K562 (cell line): ENCODE measurements around the gene DNAJC2. TPM values are rescaled to one million over a fixed set of nuclear protein-coding genes. Genes with fewer than 3 reads are reported as not detected.

Experiments used
- ATAC-seq: fragments of 200-7000 bp; cut with Tn5 transposase; 3 replicates; pipeline ENCODE4 v1.9.1; 2020; ENCODE audit warnings: moderate library complexity
- BruUV-seq: library from RNA; stranded (reverse); fragments of 400-500 nt; replicated peaks from 2 replicates; lab custom pipeline; 2021; lab: Mats Ljungman, UMichigan
- CTCF ChIA-PET: fragments of 300-600 bp; formaldehyde crosslinking; extraction: SDS; loops from one replicate; lab custom pipeline; 2021; ENCODE audit warnings: low intra/inter-chr PET ratio; lab: Yijun Ruan, JAX
- POLR2A ChIA-PET: fragments of 300-600, 350-650 bp; sonication (Branson Sonifier 250); formaldehyde crosslinking; extraction: SDS; loops from one replicate; lab custom pipeline; 2021; ENCODE audit warnings: antibody characterized with exemption, inconsistent platforms; lab: Yijun Ruan, JAX
- DNase-seq, 4 experiments: peaks; one replicate each; pipeline versions ENCODE4 v3.0.0 to v3.0.0-alpha.2; 2011 to 2018; ENCODE audit warnings: low spot score in 3 of 4, mixed read lengths in 3 of 4; ENCODE audit errors: extremely low read depth in 1 of 4
- FAIRE-seq: peaks from 2 replicates; lab custom pipeline; 2011; peaks lifted over from hg19 to GRCh38; lab: Jason Lieb, UNC
- H2AFZ ChIP-seq: 2 replicates; pipeline ENCODE4 v1.6.0; 2011; ENCODE audit warnings: low read depth, low read length, control low read depth, inconsistent platforms
- H3K27ac ChIP-seq: fragments of 200-600 bp; 3 replicates; pipeline ENCODE4 v1.8.0; 2011; ENCODE audit warnings: low read depth, mild to moderate bottlenecking, control low read depth, inconsistent platforms, low read length, moderate library complexity, mixed read lengths; ENCODE audit errors: extremely low read depth
- H3K27me3 ChIP-seq, 2 experiments: fragments of 300-600 bp in 1 of 2; 2 replicates in 1 of 2; 3 replicates in 1 of 2; pipeline versions ENCODE4 v1.6.0 to v1.8.0; 2011; ENCODE audit warnings: inconsistent platforms in 2 of 2, low read length in 2 of 2, mild to moderate bottlenecking in 1 of 2, mixed read lengths in 1 of 2, moderate library complexity in 1 of 2; ENCODE audit not compliant: control insufficient read depth in 2 of 2, insufficient read depth in 2 of 2
- H3K36me3 ChIP-seq: fragments of 300-600 bp; 3 replicates; pipeline ENCODE4 v1.8.0; 2011; ENCODE audit warnings: mild to moderate bottlenecking, low read length, inconsistent platforms; ENCODE audit not compliant: control insufficient read depth, insufficient read depth
- H3K4me1 ChIP-seq, 2 experiments: fragments of 200-600 bp in 1 of 2; replicated peaks in 1 of 2; 2 replicates in 1 of 2; 3 replicates in 1 of 2; pipeline versions ENCODE4 v1.5.1 to v1.8.0; 2011; ENCODE audit warnings: inconsistent platforms in 2 of 2, low read length in 2 of 2, mild to moderate bottlenecking in 1 of 2, mixed read lengths in 1 of 2, moderate library complexity in 1 of 2; ENCODE audit not compliant: control insufficient read depth in 2 of 2, insufficient read depth in 2 of 2
- H3K4me2 ChIP-seq: 2 replicates; pipeline ENCODE4 v1.6.1; 2011; ENCODE audit warnings: low read length, control low read depth, inconsistent platforms, mixed read lengths; ENCODE audit not compliant: insufficient read depth
- H3K4me3 ChIP-seq: fragments of 200-600 bp; sonication (generic), shearing (Covaris generic); 2 replicates; pipeline ENCODE4 v1.5.1; 2016; ENCODE audit warnings: control low read depth, inconsistent platforms
- H3K79me2 ChIP-seq: fragments of 200-600 bp; 3 replicates; pipeline ENCODE4 v1.8.0; 2011; ENCODE audit warnings: low read length, inconsistent platforms; ENCODE audit not compliant: control insufficient read depth, insufficient read depth
- H3K9ac ChIP-seq, 2 experiments: 2 replicates each; pipeline versions ENCODE4 v1.6.0 to v1.6.1; 2011; ENCODE audit warnings: low read depth in 2 of 2, low read length in 2 of 2, control low read depth in 1 of 2, inconsistent platforms in 1 of 2, mild to moderate bottlenecking in 1 of 2, mixed read lengths in 1 of 2; ENCODE audit not compliant: insufficient read depth in 1 of 2
- H3K9me1 ChIP-seq: one replicate; pipeline ENCODE4 v1.6.0; 2011; ENCODE audit warnings: inconsistent platforms, mild to moderate bottlenecking, low read length, moderate library complexity; ENCODE audit not compliant: control insufficient read depth, insufficient read depth
- H3K9me3 ChIP-seq: replicated peaks from 2 replicates; pipeline ENCODE4 v1.5.1; 2011; ENCODE audit warnings: low read depth, low read length, inconsistent platforms; ENCODE audit not compliant: control insufficient read depth, insufficient read depth
- H4K20me1 ChIP-seq: replicated peaks from 2 replicates; pipeline ENCODE4 v1.6.1; 2011; ENCODE audit warnings: low read length, inconsistent platforms, mixed read lengths; ENCODE audit not compliant: control insufficient read depth, insufficient read depth
- BRD9 ChIP-seq: fragments of 450-650 bp; IDR thresholded peaks from 2 replicates; pipeline ENCODE4 v1.6.1; 2018; ENCODE audit warnings: low read depth; ENCODE audit not compliant: partially characterized antibody
- CCNT2 ChIP-seq: IDR thresholded peaks from 2 replicates; pipeline ENCODE4 v1.6.1; 2011; ENCODE audit warnings: borderline replicate concordance, low read depth, mild to moderate bottlenecking, moderate library complexity, mixed read lengths, low read length; ENCODE audit not compliant: insufficient read length; ENCODE audit errors: extremely low read depth
- CEBPG ChIP-seq, 3 experiments: fragments of 200-800 bp in 1 of 3; sonication (Bioruptor generic) in 1 of 3; sonication (generic) in 1 of 3; formaldehyde crosslinking in 1 of 3; IDR thresholded peaks in 2 of 3; conservative IDR thresholded peaks in 1 of 3; 2 replicates each; pipeline versions ENCODE4 v1.6.1 to v1.8.0; 2016 to 2022; ENCODE audit warnings: missing compliant biosample characterization in 2 of 3, missing genetic modification characterization in 2 of 3, mild to moderate bottlenecking in 1 of 3, missing genetic modification reagents in 1 of 3
- CREB1 ChIP-seq, 2 experiments: sonication (generic) in 1 of 2; formaldehyde crosslinking in 1 of 2; IDR thresholded peaks; 2 replicates each; pipeline versions ENCODE4 v1.6.1 to v1.8.0; 2012 to 2022; ENCODE audit warnings: inconsistent platforms in 1 of 2, mild to moderate bottlenecking in 1 of 2, missing genetic modification reagents in 1 of 2, moderate library complexity in 1 of 2
- GATAD2B ChIP-seq: fragments of 450-650 bp; IDR thresholded peaks from 2 replicates; pipeline ENCODE4 v1.6.1; 2017; ENCODE audit warnings: mild to moderate bottlenecking, borderline replicate concordance
- L3MBTL2 ChIP-seq: fragments of 450-650 bp; IDR thresholded peaks from 2 replicates; pipeline ENCODE4 v1.6.1; 2016; ENCODE audit warnings: mild to moderate bottlenecking, moderate library complexity
- NONO ChIP-seq, 2 experiments: fragments of 200-400 bp in 1 of 2; fragments of 450-650 bp in 1 of 2; formaldehyde crosslinking in 1 of 2; IDR thresholded peaks; 2 replicates each; pipeline ENCODE4 v1.6.1; 2017; ENCODE audit warnings: low read depth in 2 of 2, mild to moderate bottlenecking in 2 of 2, moderate library complexity in 2 of 2, low read length in 1 of 2
- PCBP2 ChIP-seq: fragments of 200-400 bp; formaldehyde crosslinking; IDR thresholded peaks from 2 replicates; pipeline ENCODE4 v1.6.1; 2018; ENCODE audit warnings: low read length, low read depth, mild to moderate bottlenecking, moderate library complexity; ENCODE audit not compliant: poor library complexity, severe bottlenecking
- PHTF2 ChIP-seq: fragments of 250-450 bp; sonication (Bioruptor Pico); IDR thresholded peaks from 2 replicates; pipeline ENCODE4 v1.5.0; 2021; ENCODE audit warnings: mild to moderate bottlenecking
- RFX5 ChIP-seq: IDR thresholded peaks from 2 replicates; pipeline ENCODE4 v1.6.1; 2011; ENCODE audit warnings: low read depth, mild to moderate bottlenecking, improper control_type of control experiment, low read length
- SMAD2 ChIP-seq: fragments of 150-350 bp; IDR thresholded peaks from 2 replicates; pipeline ENCODE4 v1.6.1; 2014; ENCODE audit warnings: low read depth, mild to moderate bottlenecking, low read length
- WGBS: fragments of 100-300 bp; shearing (Covaris generic); methylation state at CpG from one replicate; pipeline ENCODE4 v1.1.6; 2016; ENCODE audit warnings: low coverage, mixed read lengths; ENCODE audit not compliant: insufficient coverage; ENCODE audit errors: missing lambda C conversion rate; 5-methylcytosine and 5-hydroxymethylcytosine counted together
- in situ Hi-C: fragments of 300-500 bp; cut with MboI; formaldehyde crosslinking; loops from 4 replicates; pipeline ENCODE4 v1.15.0; 2018; ENCODE audit warnings: inconsistent platforms, mixed read lengths
- intact Hi-C: fragments of 100-400 bp; cut with micrococcal nuclease; formaldehyde crosslinking; loops from 2 replicates; pipeline ENCODE4 v1.14.2; 2022
- polyA plus RNA-seq, 8 experiments: library from polyadenylated mRNA; depleted of rRNA in 4 of 8; stranded (reverse) in 5 of 8; unstranded in 3 of 8; fragments of >200 nt; fragmentation: Nextera tagmentation in 2 of 8; fragmentation: Illumina TruSeq in 1 of 8; extraction: Ambion mirVana in 2 of 8; extraction: Trizol in 1 of 8; gene quantifications; 2 replicates each; pipeline versions ENCODE4 v1.2.1 to v1.2.3, GENCODE V29; 2011 to 2014; ENCODE audit warnings: inconsistent platforms in 1 of 8, missing spikeins in 1 of 8
- total RNA-seq, 7 experiments: library from RNA; depleted of rRNA in 6 of 7; stranded (reverse); fragments of >200 nt in 6 of 7; fragmentation: Illumina TruSeq in 2 of 7; extraction: Trizol in 2 of 7; gene quantifications; 2 replicates each; pipeline versions ENCODE4 v1.2.1 to v1.2.3, GENCODE V29; 2011 to 2021; ENCODE audit warnings: low replicate concordance in 1 of 7

DNAJC2 gene
- total and polyA plus RNA-seq, 9 of the 15 experiments (the other 6 are each of a cell fraction or from before 2014, with no cell fraction given), result 40.2 to 157 (median 92.1) TPM

- TF ChIP-seq CREB1 (IDR thresholded peaks at IDR 0.05), result 0 out of 2 replicates have a peak, but pooled peaks have one; percentile 52
- TF ChIP-seq CREB1 (CRISPR knock-in tag; IDR thresholded peaks at IDR 0.05), result no peak
- TF ChIP-seq CCNT2, result no peak
- TF ChIP-seq PHTF2 (CRISPR knock-in tag), result no peak
- no peak for TF ChIP-seq SMAD2
- no peak for TF ChIP-seq RFX5
- TF ChIP-seq NONO (IDR thresholded peaks at IDR 0.05; ENCODE audit: low read depth in 2 of 2, low read length in 1 of 2), result no peak
- peak; percentile 42; the same call in 1 of the 2 replicates for TF ChIP-seq L3MBTL2
- TF ChIP-seq BRD9, result peak; percentile 76
- TF ChIP-seq, all 486 proteins: peak for 157
These were observed 3.1 kb upstream of the DNAJC2 start, which contains the start of gene PSMC2 (continued) for GRCh38 chr7:103347507-103348267.

- H3K4me2 ChIP-seq, result peak overlapping the region; percentile 94
- H3K4me1 ChIP-seq, result peaks cover 11 to 14% of the 10 kb centered on the region in 2 experiments; a peak in 3 of 5 replicates
- no peaks in the 10 kb centered on the region for H3K9me1 ChIP-seq
- 81% methylated on average over 5 of the region's 5 CpGs for WGBS
- no peaks in the 10 kb centered on the region; the same call in 1 of the 2 replicates for H4K20me1 ChIP-seq
- in situ Hi-C loops, result no loop called here
- H3K27me3 ChIP-seq, result no peaks in the 10 kb centered on the region
- 0 out of 4 replicates have a peak overlapping the region, but pooled peaks of 1 of the 2 experiments have one; percentile 99 for H3K9ac ChIP-seq
- peaks cover 87% of the 10 kb centered on the region for H3K79me2 ChIP-seq
- no peak overlapping the region for H3K4me3 ChIP-seq
- TF ChIP-seq PCBP2 (no peak), CEBPG (CRISPR knock-in tag; IDR thresholded peaks at IDR 0.05) (no peak), CEBPG (tag; conservative IDR thresholded peaks at IDR 0.05 in 1 of 2, IDR thresholded peaks at IDR 0.05 in 1 of 2) (0 out of 4 replicates have a peak, but pooled peaks of 1 of the 2 experiments have one; percentile 12), GATAD2B (peak; percentile 27; the same call in 1 of the 2 replicates)
- peak overlapping the region; percentile 93 for H2AFZ ChIP-seq
- BruUV-seq, result no TSS peak
- no peak overlapping the region; the same call in 1 of the 3 replicates for H3K27ac ChIP-seq
- peaks cover 31% of the 10 kb centered on the region for H3K36me3 ChIP-seq
- no peak for ATAC-seq
- intact Hi-C loops, result loop anchor here (5.0 kb wide), 1 partner anchor 49 kb away; the partner anchor contains the start of gene PMPCB
- ChIA-PET POLR2A (interaction anchor here (0.8 kb wide), 1 partner anchor 9 kb away, joined by 3 read pairs; no protein-coding TSS in a partner anchor), CTCF (no interaction called here)
- no peak for DNase-seq
- H3K9me3 ChIP-seq, result no peaks in the 10 kb centered on the region
- FAIRE-seq, result no peak
These were observed 1.8 kb upstream of the DNAJC2 start for GRCh38 chr7:103346396-103346795.
